NB4 (cell line): ENCODE results near the gene SMAD2.

Source experiments
- DNase-seq: peaks from one replicate; pipeline ENCODE4 v3.0.0; 2010; ENCODE audit warnings: low read depth
- H3K4me3 ChIP-seq: one replicate; pipeline ENCODE4 v1.5.1; 2011; ENCODE audit warnings: mild to moderate bottlenecking, low read depth, low read length, moderate library complexity
- CTCF ChIP-seq: IDR thresholded peaks from one replicate; pipeline ENCODE4 v1.5.1; 2012; ENCODE audit warnings: low read depth, low read length
- MYC ChIP-seq: IDR thresholded peaks from 2 replicates; pipeline ENCODE4 v1.6.1; 2011; ENCODE audit warnings: low read depth, low read length
- POLR2A ChIP-seq: IDR thresholded peaks from 2 replicates; pipeline ENCODE4 v1.6.1; 2011; ENCODE audit warnings: mild to moderate bottlenecking; ENCODE audit not compliant: insufficient read length; ENCODE audit errors: extremely low read depth
- TF ChIP-seq, protein P1 (sequence below): IDR thresholded peaks from 2 replicates; pipeline ENCODE4 v1.6.1; 2011; ENCODE audit warnings: low read depth, low read length

The SMAD2 gene

GRCh38 chr18:47863041-47863440 lies 67.4 kb downstream of the SMAD2 start:
- TF ChIP-seq POLR2A = no peak
- no peak for TF ChIP-seq MYC
- no peak for TF ChIP-seq CTCF
- TF ChIP-seq, protein P1, sequence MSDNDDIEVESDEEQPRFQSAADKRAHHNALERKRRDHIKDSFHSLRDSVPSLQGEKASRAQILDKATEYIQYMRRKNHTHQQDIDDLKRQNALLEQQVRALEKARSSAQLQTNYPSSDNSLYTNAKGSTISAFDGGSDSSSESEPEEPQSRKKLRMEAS = no peak

GRCh38 chr18:47858607-47859006 lies 71.9 kb downstream of the SMAD2 start:
- H3K4me3 ChIP-seq = no peak overlapping the region
- no peak for DNase-seq
- TF ChIP-seq MYC (no peak), POLR2A (no peak), CTCF (no peak)
- TF ChIP-seq, protein P1 = no peak

More at GRCh38 chr18:47863041-47863440, 67.4 kb downstream of the SMAD2 start:
- no peak for DNase-seq
- H3K4me3 ChIP-seq = no peak overlapping the region

- no peak for DNase-seq
- no peak overlapping the region for H3K4me3 ChIP-seq
- TF ChIP-seq MYC = no peak
- TF ChIP-seq, protein P1 = no peak
- no peak for TF ChIP-seq CTCF
- TF ChIP-seq POLR2A = no peak
Observed at GRCh38 chr18:47847635-47848034, 82.8 kb downstream of the SMAD2 start.

DNA sequence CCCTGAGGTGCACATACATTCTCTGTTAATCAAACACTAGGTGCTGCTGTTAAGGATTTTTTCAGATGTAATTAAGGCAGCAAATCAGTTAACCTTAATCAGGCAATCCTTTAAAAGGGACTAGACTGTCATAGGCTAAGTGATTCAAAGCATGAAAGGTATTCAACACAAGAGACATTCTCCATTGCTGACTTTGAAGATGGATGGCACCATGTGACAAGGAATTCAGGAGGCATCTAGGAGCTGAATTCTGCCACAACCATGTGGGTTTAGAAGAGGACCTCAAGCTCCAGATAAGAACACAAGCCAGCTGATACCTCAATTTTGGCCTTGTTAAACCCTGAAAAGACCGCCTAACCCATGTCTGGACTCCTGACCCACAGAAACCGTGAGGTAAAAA lies 84.0 kb downstream of the SMAD2 start:
- no peak for DNase-seq
- no peak for TF ChIP-seq POLR2A
- no peak overlapping the region for H3K4me3 ChIP-seq

GRCh38 chr18:47844828-47845498 lies 85.5 kb downstream of the SMAD2 start:
- TF ChIP-seq POLR2A (no peak), CTCF (no peak), MYC (no peak)
- TF ChIP-seq, protein P1 = no peak
- no peak overlapping the region for H3K4me3 ChIP-seq
- DNase-seq = no peak

DNA sequence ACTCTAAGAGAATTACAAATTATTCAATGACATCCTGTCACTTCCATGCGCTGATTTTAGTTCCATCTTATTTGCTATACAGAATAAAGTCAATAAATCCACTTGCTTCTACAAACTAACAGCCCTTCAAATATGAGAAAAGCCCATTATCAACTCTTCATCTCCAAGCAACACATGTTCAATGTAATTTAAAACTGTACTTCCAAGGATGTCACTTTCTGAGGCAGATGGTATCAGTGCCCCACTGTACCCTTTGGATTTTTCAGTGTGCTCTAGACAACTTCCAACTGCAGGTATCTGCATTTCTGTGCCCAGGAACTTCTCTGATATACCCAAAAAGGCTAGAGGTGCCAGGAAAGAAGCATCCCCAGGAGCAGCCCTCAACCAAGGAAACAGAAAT lies 87.6 kb downstream of the SMAD2 start:
- DNase-seq = no peak
- no peak overlapping the region for H3K4me3 ChIP-seq
- TF ChIP-seq POLR2A = no peak
- TF ChIP-seq CTCF = no peak
- no peak for TF ChIP-seq MYC
- TF ChIP-seq, protein P1 = no peak
